ENCODE data around the gene CRYBA4.

- TF ChIP-seq, protein P1, sequence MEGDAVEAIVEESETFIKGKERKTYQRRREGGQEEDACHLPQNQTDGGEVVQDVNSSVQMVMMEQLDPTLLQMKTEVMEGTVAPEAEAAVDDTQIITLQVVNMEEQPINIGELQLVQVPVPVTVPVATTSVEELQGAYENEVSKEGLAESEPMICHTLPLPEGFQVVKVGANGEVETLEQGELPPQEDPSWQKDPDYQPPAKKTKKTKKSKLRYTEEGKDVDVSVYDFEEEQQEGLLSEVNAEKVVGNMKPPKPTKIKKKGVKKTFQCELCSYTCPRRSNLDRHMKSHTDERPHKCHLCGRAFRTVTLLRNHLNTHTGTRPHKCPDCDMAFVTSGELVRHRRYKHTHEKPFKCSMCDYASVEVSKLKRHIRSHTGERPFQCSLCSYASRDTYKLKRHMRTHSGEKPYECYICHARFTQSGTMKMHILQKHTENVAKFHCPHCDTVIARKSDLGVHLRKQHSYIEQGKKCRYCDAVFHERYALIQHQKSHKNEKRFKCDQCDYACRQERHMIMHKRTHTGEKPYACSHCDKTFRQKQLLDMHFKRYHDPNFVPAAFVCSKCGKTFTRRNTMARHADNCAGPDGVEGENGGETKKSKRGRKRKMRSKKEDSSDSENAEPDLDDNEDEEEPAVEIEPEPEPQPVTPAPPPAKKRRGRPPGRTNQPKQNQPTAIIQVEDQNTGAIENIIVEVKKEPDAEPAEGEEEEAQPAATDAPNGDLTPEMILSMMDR (IDR thresholded peaks at IDR 0.05; ENCODE audit: low read depth, low read length), result no peak
- TF ChIP-seq EZH2phosphoT487 (IDR thresholded peaks at IDR 0.05; ENCODE audit: low read depth), result no peak
Measured at GRCh38 chr22:26589845-26590736, 31.7 kb upstream of the CRYBA4 start, which contains the start of gene TPST2.

Measured in OCI-LY3 (cell line).